NCI-H345 (cell line): ENCODE measurements around the gene TUBA1C.
"Not testable (repeated sequence)": the region's sequence is repeated elsewhere in the genome, so short reads cannot be mapped to it uniquely, and the experiment has no call there.

Experiments
- DNase-seq: peaks from one replicate; lab custom pipeline; 2025; lab: John Stamatoyannopoulos, UW

Gene TUBA1C

GRCh38 chr12:49255857-49256637 is 8.8 kb upstream of the TUBA1C start:
- no peak for DNase-seq

DNA sequence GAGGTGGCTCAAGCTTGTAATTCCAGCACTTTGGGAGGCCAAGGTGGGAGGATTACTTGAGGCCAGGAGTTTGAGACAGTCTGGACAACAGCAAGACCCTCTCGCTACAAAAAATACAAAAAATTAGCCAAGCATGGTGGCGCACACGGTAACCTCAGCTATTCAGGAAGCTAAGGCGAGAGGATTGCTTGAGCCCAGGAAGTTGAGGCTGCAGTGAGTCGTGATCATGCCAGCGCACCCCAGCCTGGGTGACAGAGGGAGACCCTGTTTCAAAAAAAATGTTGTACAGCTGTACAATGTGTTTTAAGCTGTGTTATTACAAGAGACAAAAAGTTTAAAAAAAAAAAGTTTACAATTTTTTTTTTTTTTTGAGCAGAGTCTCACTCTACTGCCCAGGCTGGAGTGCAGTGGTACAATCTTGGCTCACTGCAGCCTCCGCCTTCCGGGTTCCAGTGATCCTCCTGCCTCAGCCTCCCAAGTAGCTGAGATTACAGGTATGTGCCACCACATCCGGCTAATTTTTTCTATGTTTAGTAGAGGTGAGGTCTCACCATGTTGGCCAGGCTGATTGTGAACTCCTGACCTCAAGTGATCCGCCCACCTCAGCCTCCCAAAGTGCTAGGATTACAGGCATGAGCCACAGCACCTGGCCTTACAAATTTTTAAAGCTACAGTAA is 7.2 kb upstream of the TUBA1C start:
- DNase-seq, result not testable (repeated sequence)

GRCh38 chr12:49259452-49259851 is 5.4 kb upstream of the TUBA1C start:
- no peak for DNase-seq

GRCh38 chr12:49260166-49260565 is 4.7 kb upstream of the TUBA1C start:
- no peak for DNase-seq

DNA sequence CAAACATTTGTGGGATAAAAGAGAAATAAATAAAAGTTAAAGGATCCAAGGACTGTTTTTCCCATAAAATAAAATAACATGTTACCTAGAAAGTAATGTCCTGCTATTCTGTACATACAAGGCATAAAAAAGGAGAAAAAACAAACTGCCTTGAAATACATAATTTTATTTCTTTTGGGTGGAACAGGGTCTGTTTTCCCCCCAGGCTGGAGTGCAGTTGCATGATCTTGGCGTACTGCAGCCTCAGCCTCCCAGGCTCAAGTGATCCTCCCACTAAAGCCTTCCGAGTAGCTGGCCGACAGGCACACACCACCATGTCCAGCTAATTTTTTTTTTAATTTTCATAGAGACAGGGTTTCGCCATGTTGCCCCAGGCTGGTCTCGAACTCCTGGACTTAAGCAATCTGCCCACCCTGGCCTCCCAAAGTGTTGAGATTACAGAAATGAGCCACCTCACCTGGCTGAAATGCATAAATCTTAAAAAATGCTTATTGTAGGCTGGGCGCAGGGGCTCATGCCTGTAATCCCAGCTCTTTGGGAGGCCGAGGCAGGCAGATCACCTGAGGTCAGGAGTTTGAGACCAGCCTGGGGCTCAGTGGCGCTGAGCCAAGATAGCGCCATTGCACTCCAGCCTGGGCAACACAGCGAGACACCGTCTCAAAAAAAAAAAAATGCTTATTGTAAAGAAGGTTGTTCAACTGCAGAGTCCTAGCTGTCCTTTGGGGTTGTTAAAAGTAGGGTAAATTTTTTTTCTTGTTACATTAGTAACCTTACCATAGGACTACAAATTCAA is 4.1 kb upstream of the TUBA1C start:
- DNase-seq, result no peak

- DNase-seq, result no peak
These were observed 3.2 kb upstream of the TUBA1C start for GRCh38 chr12:49261721-49262120.

DNA sequence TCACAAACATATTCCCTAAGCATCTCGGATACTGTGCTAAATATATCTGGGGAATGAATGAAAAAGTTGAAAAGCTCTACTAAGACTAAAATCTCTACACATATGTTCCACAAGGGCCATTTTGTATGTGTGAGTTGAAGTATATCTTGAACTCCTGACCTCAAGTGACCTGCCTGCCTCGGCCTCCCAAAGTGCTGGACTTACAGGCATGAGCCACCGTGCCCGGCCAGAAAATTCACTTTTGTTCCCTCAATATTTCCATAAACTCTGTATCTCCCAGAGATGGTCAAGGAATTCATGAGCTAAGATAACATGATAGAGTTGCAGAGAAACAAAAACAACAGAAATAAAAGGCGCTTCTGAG is 1.5 kb upstream of the TUBA1C start:
- DNase-seq, result no peak

- no peak for DNase-seq
These were observed 413 bp upstream of the TUBA1C start for GRCh38 chr12:49264466-49264872.

- not testable (repeated sequence) for DNase-seq
These were observed 4.3 kb downstream of the TUBA1C start for GRCh38 chr12:49269191-49269590.

DNA sequence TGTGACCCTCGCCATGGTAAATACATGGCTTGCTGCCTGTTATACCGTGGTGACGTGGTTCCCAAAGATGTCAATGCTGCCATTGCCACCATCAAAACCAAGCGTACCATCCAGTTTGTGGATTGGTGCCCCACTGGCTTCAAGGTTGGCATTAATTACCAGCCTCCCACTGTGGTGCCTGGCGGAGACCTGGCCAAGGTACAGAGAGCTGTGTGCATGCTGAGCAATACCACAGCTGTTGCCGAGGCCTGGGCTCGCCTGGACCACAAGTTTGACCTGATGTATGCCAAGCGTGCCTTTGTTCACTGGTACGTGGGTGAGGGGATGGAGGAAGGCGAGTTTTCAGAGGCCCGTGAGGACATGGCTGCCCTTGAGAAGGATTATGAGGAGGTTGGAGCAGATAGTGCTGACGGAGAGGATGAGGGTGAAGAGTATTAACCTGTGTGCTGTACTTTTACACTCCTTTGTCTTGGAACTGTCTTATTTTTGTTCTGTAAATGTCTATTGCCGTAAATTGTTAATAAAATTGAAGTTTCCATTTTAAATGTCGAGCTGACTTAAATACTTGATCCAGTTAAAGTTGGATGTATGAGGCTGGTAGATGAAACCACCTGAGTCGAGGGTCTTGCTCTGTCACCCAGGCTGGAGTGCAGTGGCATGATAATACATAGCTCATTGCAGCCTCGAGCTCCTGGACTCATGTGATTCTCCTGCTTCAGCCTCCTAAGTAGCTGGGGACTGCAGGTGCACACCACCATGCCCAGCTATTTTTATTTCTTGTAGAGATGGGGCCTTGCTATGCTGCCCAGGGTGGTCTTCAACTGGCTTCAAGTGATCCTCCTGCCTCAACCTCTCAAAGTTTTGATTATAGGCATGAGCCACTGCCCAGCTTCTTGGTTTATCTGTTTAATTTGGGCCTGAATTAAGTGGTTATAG is 8.2 kb downstream of the TUBA1C start:
- no peak for DNase-seq

DNA sequence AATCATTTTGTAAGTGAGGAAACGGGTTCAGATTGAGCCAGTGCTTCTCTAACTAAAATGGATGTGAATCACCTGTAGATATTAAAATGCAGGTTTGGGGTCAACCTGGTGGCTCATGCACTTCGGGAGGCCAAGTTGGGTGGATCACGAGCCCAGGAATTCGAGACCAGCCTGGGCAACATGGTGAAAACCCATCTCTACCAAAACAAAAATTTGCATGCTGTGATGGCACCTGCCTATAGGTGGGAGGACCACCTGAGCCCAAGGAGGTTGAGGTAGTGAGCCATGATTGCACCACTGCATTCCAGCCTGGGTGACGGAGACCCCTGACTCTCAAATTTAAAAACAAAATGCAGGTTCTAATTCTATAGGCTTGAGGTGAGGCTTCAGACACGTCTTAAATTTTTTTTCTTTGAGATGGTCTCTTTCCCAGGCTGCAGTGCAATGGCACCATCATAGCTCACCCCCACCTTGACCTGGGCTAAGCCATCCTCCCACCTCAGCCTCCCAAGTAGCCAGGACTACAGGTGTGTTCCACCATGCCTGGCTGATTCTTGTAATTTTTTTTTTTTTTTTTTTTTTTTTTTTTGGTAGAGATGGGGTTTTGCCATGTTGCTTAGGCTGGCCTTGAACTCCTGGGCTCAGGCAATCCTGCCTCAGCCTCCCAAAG is 9.0 kb downstream of the TUBA1C start:
- no peak for DNase-seq

GRCh38 chr12:49274396-49275069 is 9.7 kb downstream of the TUBA1C start:
- DNase-seq, result no peak

DNA sequence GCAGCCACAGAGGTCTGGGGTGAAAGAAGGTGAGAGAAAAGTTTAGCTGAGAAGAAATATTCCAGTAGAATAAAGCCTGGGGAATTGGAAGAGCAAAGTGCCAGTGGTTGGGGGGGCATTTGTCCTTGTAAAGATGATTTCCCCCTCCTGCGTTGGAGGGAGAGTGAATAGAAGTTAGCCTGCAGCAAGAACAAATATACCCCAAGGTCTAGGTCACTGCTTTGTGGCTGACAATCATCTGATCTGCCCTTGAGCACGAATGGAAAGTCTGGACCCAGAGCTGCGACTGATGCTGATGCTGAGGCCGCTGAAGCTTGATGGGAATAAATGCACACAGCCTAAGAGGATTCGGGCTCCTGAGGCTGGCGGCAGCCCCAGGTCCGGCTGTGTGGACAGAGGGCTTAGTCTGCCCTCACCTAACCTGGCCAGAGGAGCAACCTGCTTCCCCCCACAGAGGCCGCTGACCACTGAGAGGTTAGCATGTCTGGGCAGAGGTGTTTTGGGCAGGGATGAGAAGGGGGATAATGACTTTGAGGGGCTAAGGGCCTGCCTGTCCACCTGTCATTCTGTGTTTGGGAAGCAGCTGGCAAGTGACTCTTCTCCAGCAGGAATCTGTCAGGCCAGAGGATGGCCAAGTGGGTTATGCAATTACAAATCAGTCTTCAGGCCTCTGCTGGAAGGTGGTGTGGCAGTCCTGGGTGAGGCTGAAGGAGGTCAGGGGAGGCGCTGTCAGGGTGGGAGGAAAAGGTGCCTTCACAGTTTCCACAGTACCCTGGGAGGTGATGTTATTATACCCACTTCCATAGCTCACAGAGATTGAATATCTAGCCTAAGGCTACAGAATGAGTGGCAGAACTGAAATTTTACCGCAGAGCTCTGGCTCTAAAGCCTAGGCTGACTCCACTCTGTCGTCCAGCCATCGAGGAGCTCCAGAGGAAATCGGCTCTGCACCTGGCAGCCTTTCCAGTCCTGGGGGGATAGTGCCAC is 11.7 kb downstream of the TUBA1C start:
- no peak for DNase-seq

DNA sequence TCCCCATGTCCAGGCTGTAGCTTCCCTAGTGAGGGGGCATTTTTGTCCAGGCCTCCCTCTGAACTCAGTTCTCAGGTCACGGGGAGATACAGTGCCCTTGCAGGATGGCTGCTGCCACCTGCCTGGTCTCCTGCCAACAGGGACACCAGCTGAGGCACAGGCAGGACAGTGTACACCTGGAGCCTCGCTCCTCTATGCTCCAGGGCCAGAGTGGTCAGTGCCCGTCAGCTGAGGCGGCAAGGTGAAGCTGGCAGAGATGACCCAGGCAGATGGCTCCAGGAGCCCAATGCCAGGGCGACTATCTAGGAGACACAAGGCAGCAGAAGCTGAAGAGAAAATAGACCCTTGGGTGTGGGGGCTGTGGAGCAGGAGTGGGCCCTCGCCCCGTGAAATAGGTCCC is 12.6 kb downstream of the TUBA1C start:
- DNase-seq, result no peak

DNA sequence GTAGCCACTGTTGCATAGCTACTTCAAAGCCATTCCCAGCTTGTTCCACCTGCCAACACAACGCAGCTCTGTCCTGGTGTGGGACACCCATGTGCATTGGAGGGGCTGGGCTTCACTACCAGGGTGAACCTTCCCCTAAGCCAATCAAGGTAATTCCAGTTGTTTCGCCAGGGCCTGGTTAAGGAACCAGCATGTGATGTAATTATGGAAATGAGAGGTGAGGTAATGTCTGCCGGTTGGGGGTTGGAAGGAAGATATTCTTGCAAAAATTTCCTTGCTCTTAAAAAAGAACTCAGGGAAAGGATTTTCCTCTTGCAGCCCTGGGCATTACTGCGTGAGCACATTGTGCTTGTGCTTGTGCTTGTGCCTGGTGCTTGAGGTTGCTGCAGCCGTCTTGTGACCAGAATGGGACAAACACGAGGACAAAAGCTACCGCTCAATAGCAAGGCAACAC is 14.9 kb downstream of the TUBA1C start:
- no peak for DNase-seq

GRCh38 chr12:49280545-49280944 is 15.7 kb downstream of the TUBA1C start:
- DNase-seq, result not testable (repeated sequence)

GRCh38 chr12:49282302-49282701 is 17.4 kb downstream of the TUBA1C start:
- no peak for DNase-seq

- not testable (repeated sequence) for DNase-seq
These were observed 18.0 kb downstream of the TUBA1C start for GRCh38 chr12:49282740-49283375.
